Stomach (tissue), 9 donors: ENCODE results near the gene CST5. TPM values are rescaled to one million over a fixed set of nuclear protein-coding genes. Genes with fewer than 3 reads are reported as not detected.
"Not testable (repeated sequence)": the region's sequence is repeated elsewhere in the genome, so short reads cannot be mapped to it uniquely, and the experiment has no call there.

Experiments
- DNase-seq, 2 donors: peaks; one replicate each; pipeline versions ENCODE4 v3.0.0 to v3.0.0-alpha.2; 2013 to 2019
- H3K27ac ChIP-seq, 5 donors: fragments of 200-600 bp in 4 of 5; sonication (generic) in 4 of 5; one replicate each; pipeline ENCODE4 v1.5.1; 2013 to 2019; ENCODE audit warnings: mild to moderate bottlenecking in 1 of 5, moderate library complexity in 1 of 5
- H3K27me3 ChIP-seq, 3 donors: fragments of 200-600 bp; sonication (generic); one replicate each; pipeline ENCODE4 v1.5.1; 2017 to 2019; ENCODE audit warnings: mixed run types in 1 of 3
- H3K36me3 ChIP-seq, 4 donors: fragments of 200-600 bp; sonication (generic); 1 replicate in 3 of 4; 2 replicates in 1 of 4; pipeline ENCODE4 v1.5.1; 2016 to 2019
- H3K4me1 ChIP-seq, 4 donors: fragments of 200-600 bp; sonication (generic); one replicate each; pipeline ENCODE4 v1.5.1; 2016 to 2019
- H3K4me3 ChIP-seq, 4 donors: fragments of 200-600 bp; sonication (generic) in 3 of 4; one replicate each; pipeline ENCODE4 v1.5.1; 2016 to 2019; ENCODE audit warnings: mild to moderate bottlenecking in 1 of 4
- H3K9me3 ChIP-seq, 4 donors: fragments of 200-600 bp; sonication (generic); one replicate each; pipeline ENCODE4 v1.5.1; 2016 to 2019
- CTCF ChIP-seq, 7 experiments: fragments of 450-650 bp in 4 of 7; fragments of 200-600 bp in 3 of 7; sonication (generic) in 3 of 7; IDR thresholded peaks; one replicate each; pipeline ENCODE4 v1.5.1; 2016 to 2019; ENCODE audit warnings: antibody characterized with exemption in 7 of 7, control low read depth in 2 of 7, mild to moderate bottlenecking in 1 of 7
- EP300 ChIP-seq: sonication (generic); formaldehyde crosslinking; IDR thresholded peaks from one replicate; pipeline ENCODE4 v1.6.1; 2017; ENCODE audit warnings: antibody characterized with exemption
- POLR2A ChIP-seq, 4 donors: fragments of 450-650 bp; IDR thresholded peaks; one replicate each; pipeline ENCODE4 v1.6.1; 2016; ENCODE audit warnings: antibody characterized with exemption in 4 of 4, control low read depth in 2 of 4, mild to moderate bottlenecking in 1 of 4, moderate library complexity in 1 of 4
- POLR2AphosphoS5 ChIP-seq, 3 donors: sonication (generic); formaldehyde crosslinking; IDR thresholded peaks; one replicate each; pipeline ENCODE4 v1.6.1; 2016; ENCODE audit warnings: antibody characterized with exemption in 3 of 3
- WGBS, 5 donors: extraction: QIAGEN DNeasy Blood & Tissue Kit in 3 of 5; methylation state at CpG; one replicate each; pipeline versions ENCODE4 v1.1.5 to v1.1.7; 2013 to 2018; 5-methylcytosine and 5-hydroxymethylcytosine counted together
- intact Hi-C: fragments of 100-400 bp; cut with DNase I; formaldehyde crosslinking; loops from one replicate; pipeline ENCODE4 v1.15.1; 2023; ENCODE audit warnings: low total_unique reads
- polyA plus RNA-seq, 3 donors: library from polyadenylated mRNA; stranded (reverse); fragments of 200-250 nt; gene quantifications; one replicate each; pipeline ENCODE4 v1.2.3, GENCODE V29; 2013
- total RNA-seq, 5 donors: library from RNA; depleted of rRNA; stranded (reverse); fragments of >200 nt; gene quantifications; one replicate each; pipeline versions ENCODE4 v1.1.0 to v1.2.3, GENCODE V29; 2014 to 2016
- donor health status: healthy with polysubstance abuse.
- donor health status: Bipolar disorder and iron deficiency.
- donor health status: healthy.

The CST5 gene
- total and polyA plus RNA-seq, 8 donors, result 1.0 TPM; not detected in 7

- Histone ChIP-seq H3K27me3 (peaks cover 0 to 13% (median 0%) of the 10 kb centered on the region in 3 donors), H3K9me3 (no peaks in the 10 kb centered on the region), H3K4me3 (no peak overlapping the region), H3K27ac (no peak overlapping the region), H3K36me3 (no peaks in the 10 kb centered on the region), H3K4me1 (peaks cover 0 to 8% (median 4%) of the 10 kb centered on the region in 4 donors)
- no peak for DNase-seq
- WGBS, 5 donors, result 78 to 86% (median 82%) methylated on average over 9 of the region's 9 CpGs
- intact Hi-C loops, result no loop called here
- TF ChIP-seq CTCF (IDR thresholded peaks at IDR 0.05), result no peak
- TF ChIP-seq EP300, result no peak
- no peak for TF ChIP-seq POLR2AphosphoS5 (IDR thresholded peaks at IDR 0.05)
- TF ChIP-seq POLR2A (IDR thresholded peaks at IDR 0.05), result no peak
Observed at GRCh38 chr20:23917024-23917725, 37.6 kb upstream of the CST5 start.

GRCh38 chr20:23915844-23916243 lies 36.3 kb upstream of the CST5 start:
- H3K9me3 ChIP-seq, result no peaks in the 10 kb centered on the region
- TF ChIP-seq EP300 (no peak), CTCF (IDR thresholded peaks at IDR 0.05) (no peak), POLR2AphosphoS5 (IDR thresholded peaks at IDR 0.05) (no peak), POLR2A (IDR thresholded peaks at IDR 0.05) (no peak)
- peaks cover 0 to 7% (median under 1%) of the 10 kb centered on the region in 4 donors for H3K4me1 ChIP-seq
- no peak for DNase-seq
- 53 to 80% (median 75%) methylated on average over 1 of the region's 1 CpG for WGBS, 5 donors
- peaks cover 0 to 16% (median 0%) of the 10 kb centered on the region in 3 donors for H3K27me3 ChIP-seq
- intact Hi-C loops, result no loop called here
- no peaks in the 10 kb centered on the region for H3K36me3 ChIP-seq
- no peak overlapping the region for H3K4me3 ChIP-seq
- H3K27ac ChIP-seq, result no peak overlapping the region

DNA sequence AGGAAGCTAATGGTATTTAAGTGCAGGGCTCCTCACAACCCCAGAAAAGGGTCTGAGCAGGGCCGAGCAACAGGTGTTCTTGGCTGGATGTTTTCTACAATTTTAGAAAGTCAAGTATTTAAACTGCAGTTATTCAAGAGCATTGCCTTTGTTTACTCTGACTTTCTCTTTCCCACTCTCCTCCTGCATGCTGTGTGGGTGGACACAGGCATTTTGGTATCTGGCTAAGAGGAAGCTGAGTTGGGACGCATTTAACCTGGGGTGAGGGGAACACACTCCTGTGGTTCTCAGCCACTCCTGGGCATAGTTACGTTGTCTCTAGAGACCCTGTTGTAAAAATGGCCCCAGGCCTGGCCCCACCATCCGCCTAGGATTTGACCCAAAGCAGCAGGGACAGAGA lies 34.9 kb upstream of the CST5 start:
- intact Hi-C loops, H3K9me3 ChIP-seq, H3K4me1 ChIP-seq, H3K4me3 ChIP-seq, H3K36me3 ChIP-seq, H3K27ac ChIP-seq, DNase-seq: not testable (repeated sequence)
- peaks cover 0 to 26% (median 0%) of the 10 kb centered on the region in 3 donors for H3K27me3 ChIP-seq
- WGBS, 5 donors, result 64 to 85% (median 71%) methylated on average over 4 of the region's 4 CpGs

DNA sequence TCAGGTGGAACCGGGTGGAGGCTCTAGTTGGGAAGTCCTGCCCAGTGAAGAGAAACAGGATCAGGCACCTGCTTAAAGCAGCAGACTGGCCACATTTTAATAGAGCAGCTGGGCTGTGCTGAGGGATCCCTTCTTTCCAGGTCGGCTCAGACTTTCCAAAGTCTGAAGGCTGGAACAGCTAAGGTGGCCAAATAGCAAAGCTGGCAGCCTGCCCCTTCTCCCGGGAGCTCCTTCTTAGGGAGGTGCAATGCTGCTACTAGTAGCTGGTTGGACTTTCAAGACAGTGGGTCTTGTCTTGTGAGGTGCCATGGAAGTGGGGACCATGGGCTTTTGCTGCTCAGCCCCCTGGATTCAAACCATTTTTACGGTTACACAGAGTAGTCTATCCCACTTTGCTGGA lies 30.7 kb upstream of the CST5 start:
- Histone ChIP-seq H3K27me3 (peaks cover 0 to 22% (median 0%) of the 10 kb centered on the region in 3 donors), H3K27ac (no peak overlapping the region), H3K9me3 (peaks cover 0 to 29% (median 12%) of the 10 kb centered on the region in 4 donors), H3K4me3 (no peak overlapping the region), H3K36me3 (no peaks in the 10 kb centered on the region), H3K4me1 (no peaks in the 10 kb centered on the region)
- 41 to 80% (median 77%) methylated on average over 4 of the region's 4 CpGs for WGBS, 5 donors
- intact Hi-C loops, result no loop called here
- DNase-seq, result no peak
- TF ChIP-seq POLR2AphosphoS5 (IDR thresholded peaks at IDR 0.05), result no peak
- TF ChIP-seq EP300, result no peak
- TF ChIP-seq POLR2A (IDR thresholded peaks at IDR 0.05), result no peak
- TF ChIP-seq CTCF (IDR thresholded peaks at IDR 0.05), result no peak

DNA sequence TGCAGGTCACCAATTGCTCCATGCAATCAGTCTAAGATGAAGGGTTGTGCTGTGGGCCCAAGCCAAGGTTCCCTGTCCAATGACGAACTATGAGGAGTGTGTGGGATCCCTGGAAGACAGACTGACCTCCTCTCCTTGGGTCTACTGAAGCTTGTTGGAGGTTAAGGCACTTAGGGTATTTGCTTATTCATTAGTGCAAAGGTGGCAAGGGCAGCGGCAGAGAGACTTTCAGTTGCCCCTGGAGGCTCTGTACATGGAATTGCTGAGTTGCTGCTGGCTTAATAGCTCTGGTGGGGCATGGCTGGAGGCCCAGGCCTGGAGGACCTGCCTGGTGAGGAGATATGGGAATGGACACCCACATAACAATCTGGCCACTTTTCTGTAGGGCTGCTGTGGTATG lies 29.8 kb upstream of the CST5 start:
- no peak overlapping the region for H3K4me3 ChIP-seq
- intact Hi-C loops, result no loop called here
- TF ChIP-seq POLR2A (IDR thresholded peaks at IDR 0.05) (no peak), EP300 (no peak), CTCF (IDR thresholded peaks at IDR 0.05) (no peak), POLR2AphosphoS5 (IDR thresholded peaks at IDR 0.05) (no peak)
- no peak for DNase-seq
- H3K36me3 ChIP-seq, result no peaks in the 10 kb centered on the region
- H3K4me1 ChIP-seq, result no peaks in the 10 kb centered on the region
- H3K9me3 ChIP-seq, result peaks cover 0 to 37% (median 18%) of the 10 kb centered on the region in 4 donors
- H3K27ac ChIP-seq, result no peak overlapping the region
- 76 to 100% (median 79%) methylated on average over 1 to 2 of the region's 2 CpGs for WGBS, 5 donors
- H3K27me3 ChIP-seq, result peaks cover 0 to 22% (median 0%) of the 10 kb centered on the region in 3 donors
